ENCODE data around the gene GNG3.

Gene GNG3

GRCh38 chr11:62713343-62713742, 5.9 kb downstream of the GNG3 start:
- H3K79me2 ChIP-seq (ENCODE audit: low read length), result peaks cover 36% of the 10 kb centered on the region
- peaks cover 16% of the 10 kb centered on the region for H3K4me1 ChIP-seq (ENCODE audit: low read length)
- no peaks in the 10 kb centered on the region for H3K9me3 ChIP-seq (ENCODE audit: insufficient read depth, low read length)
- H3K27me3 ChIP-seq (ENCODE audit: low read depth, low read length), result no peaks in the 10 kb centered on the region
- H3K4me3 ChIP-seq (ENCODE audit: low read length), result no peak overlapping the region
- H3K27ac ChIP-seq (ENCODE audit: low read length), result 0 out of 2 replicates have a peak overlapping the region, but pooled peaks have one; percentile 21
- H2AFZ ChIP-seq (ENCODE audit: low read depth, low read length), result no peak overlapping the region
- TF ChIP-seq EZH2phosphoT487 (IDR thresholded peaks at IDR 0.05; ENCODE audit: low read depth) (no peak), CTCF (IDR thresholded peaks at IDR 0.05; ENCODE audit: low read depth, low read length) (no peak)
- H3K9ac ChIP-seq (ENCODE audit: low read length), result no peak overlapping the region
- peaks cover 80% of the 10 kb centered on the region for H3K36me3 ChIP-seq (replicated peaks; ENCODE audit: low read depth, low read length)
- no peaks in the 10 kb centered on the region for H4K20me1 ChIP-seq (ENCODE audit: insufficient read depth, low read length)
- H3K4me2 ChIP-seq (ENCODE audit: low read length), result no peak overlapping the region

GRCh38 chr11:62715150-62716130, 8.0 kb downstream of the GNG3 start:
- Histone ChIP-seq H3K4me1 (ENCODE audit: low read length) (no peaks in the 10 kb centered on the region), H4K20me1 (ENCODE audit: insufficient read depth, low read length) (no peaks in the 10 kb centered on the region), H3K4me2 (ENCODE audit: low read length) (no peak overlapping the region), H3K27ac (ENCODE audit: low read length) (no peak overlapping the region), H3K9ac (ENCODE audit: low read length) (no peak overlapping the region), H3K27me3 (ENCODE audit: low read depth, low read length) (no peaks in the 10 kb centered on the region), H3K36me3 (replicated peaks; ENCODE audit: low read depth, low read length) (peaks cover 84% of the 10 kb centered on the region), H2AFZ (ENCODE audit: low read depth, low read length) (no peak overlapping the region), H3K9me3 (ENCODE audit: insufficient read depth, low read length) (no peaks in the 10 kb centered on the region), H3K4me3 (ENCODE audit: low read length) (no peak overlapping the region), H3K79me2 (ENCODE audit: low read length) (peaks cover 51% of the 10 kb centered on the region)
- TF ChIP-seq CTCF (IDR thresholded peaks at IDR 0.05; ENCODE audit: low read depth, low read length), result no peak
- TF ChIP-seq EZH2phosphoT487 (IDR thresholded peaks at IDR 0.05; ENCODE audit: low read depth), result no peak

- Histone ChIP-seq H3K79me2 (ENCODE audit: low read length) (peaks cover 57% of the 10 kb centered on the region), H3K36me3 (replicated peaks; ENCODE audit: low read depth, low read length) (peaks cover 84% of the 10 kb centered on the region)
These were observed 8.7 kb downstream of the GNG3 start for GRCh38 chr11:62716206-62716605.

More at GRCh38 chr11:62716206-62716605, 8.7 kb downstream of the GNG3 start:
- Histone ChIP-seq H3K9me3 (ENCODE audit: insufficient read depth, low read length) (no peaks in the 10 kb centered on the region), H3K4me2 (ENCODE audit: low read length) (no peak overlapping the region), H4K20me1 (ENCODE audit: insufficient read depth, low read length) (no peaks in the 10 kb centered on the region), H3K27me3 (ENCODE audit: low read depth, low read length) (no peaks in the 10 kb centered on the region), H3K27ac (ENCODE audit: low read length) (no peak overlapping the region), H3K9ac (ENCODE audit: low read length) (no peak overlapping the region), H3K4me1 (ENCODE audit: low read length) (no peaks in the 10 kb centered on the region), H2AFZ (ENCODE audit: low read depth, low read length) (no peak overlapping the region), H3K4me3 (ENCODE audit: low read length) (no peak overlapping the region)
- no peak for TF ChIP-seq EZH2phosphoT487 (IDR thresholded peaks at IDR 0.05; ENCODE audit: low read depth)
- no peak for TF ChIP-seq CTCF (IDR thresholded peaks at IDR 0.05; ENCODE audit: low read depth, low read length)

Data from OCI-LY3 (cell line).